ENCODE measurements around the gene NALCN.

- TF ChIP-seq CTCF (IDR thresholded peaks at IDR 0.05) (no peak), POLR2A (IDR thresholded peaks at IDR 0.05) (no peak)
Measured at GRCh38 chr13:101219609-101220265, 196.6 kb downstream of the NALCN start.
